Activated naive CD4-positive, alpha-beta T cell treated with anti-CD3 and anti-CD28 coated beads for 36 hours (primary cell): ENCODE measurements around the gene HOXA4. TPM values are rescaled to one million over a fixed set of nuclear protein-coding genes. Genes with fewer than 3 reads are reported as not detected.

Experiments used
- CTCF ChIA-PET: fragments of 350-600 bp; sonication (Branson Sonifier 250); formaldehyde crosslinking; loops from one replicate; lab custom pipeline; 2021; ENCODE audit warnings: antibody characterized with exemption; lab: Charles Lee
- DNase-seq: peaks from one replicate; pipeline ENCODE4 v3.0.0-alpha.2; 2020
- H3K27ac Mint-ChIP-seq: one replicate; pipeline ENCODE4 v1.8.0; 2021; ENCODE audit warnings: mild to moderate bottlenecking, mixed read lengths
- H3K27me3 Mint-ChIP-seq: one replicate; pipeline ENCODE4 v1.8.0; 2021; ENCODE audit warnings: low read depth, mixed read lengths
- H3K36me3 Mint-ChIP-seq: one replicate; pipeline ENCODE4 v1.8.0; 2021; ENCODE audit warnings: low read depth, mixed read lengths
- H3K4me1 Mint-ChIP-seq: one replicate; pipeline ENCODE4 v1.8.0; 2021; ENCODE audit warnings: low read depth, mixed read lengths
- H3K4me3 Mint-ChIP-seq: one replicate; pipeline ENCODE4 v1.8.0; 2021; ENCODE audit warnings: mild to moderate bottlenecking, moderate library complexity, mixed read lengths
- H3K9me3 Mint-ChIP-seq: one replicate; pipeline ENCODE4 v1.8.0; 2021; ENCODE audit warnings: mixed read lengths
- intact Hi-C: fragments of 100-400 bp; cut with micrococcal nuclease; formaldehyde crosslinking; loops from one replicate; pipeline ENCODE4 v1.15.1; 2023
- total RNA-seq, 2 experiments: library from RNA; stranded (reverse); gene quantifications; one replicate each; pipeline ENCODE4 v1.2.3, GENCODE V29; 2021

HOXA4 gene
- total RNA-seq, 2 experiments from 2014 or later, result 0.14 TPM; not detected in 1

- Mint-ChIP-seq H3K27ac (no peak overlapping the region), H3K4me3 (peak overlapping the region; percentile 42), H3K4me1 (peaks cover 22% of the 10 kb centered on the region), H3K36me3 (no peaks in the 10 kb centered on the region), H3K9me3 (no peaks in the 10 kb centered on the region), H3K27me3 (peaks cover 77% of the 10 kb centered on the region)
- CTCF ChIA-PET, result interaction anchor here (1.2 to 3.4 kb wide), 4 partner anchors 9 to 27 kb away, joined by 3 to 16 read pairs (median 6); partner anchors contain the start of gene HOXA7
- DNase-seq, result no peak
- intact Hi-C loops, result no loop called here
Measured at GRCh38 chr7:27148031-27148755, 17.6 kb upstream of the HOXA4 start.

GRCh38 chr7:27147199-27148030, 16.9 kb upstream of the HOXA4 start, which contains the start of gene HOXA6:
Gene HOXA6 (minus strand): TSS chr7:27147774. CDS start chr7:27147749, 25 bp downstream.
- DNase-seq, result no peak
- Mint-ChIP-seq H3K27me3 (peaks cover 75% of the 10 kb centered on the region), H3K9me3 (no peaks in the 10 kb centered on the region), H3K4me1 (peaks cover 22% of the 10 kb centered on the region), H3K36me3 (no peaks in the 10 kb centered on the region), H3K4me3 (peak within 1 kb of the TSS; percentile 42), H3K27ac (no peak within 1 kb of the TSS)
- CTCF ChIA-PET, result interaction anchor here (1.2 to 1.4 kb wide), 2 partner anchors 10 to 11 kb away, joined by 3 read pairs; partner anchors contain the start of gene HOXA7
- intact Hi-C loops, result no loop called here

GRCh38 chr7:27146491-27147198, 16.1 kb upstream of the HOXA4 start:
- Mint-ChIP-seq H3K36me3 (no peaks in the 10 kb centered on the region), H3K4me3 (no peak overlapping the region), H3K27me3 (peaks cover 72% of the 10 kb centered on the region), H3K4me1 (peaks cover 20% of the 10 kb centered on the region), H3K9me3 (no peaks in the 10 kb centered on the region), H3K27ac (no peak overlapping the region)
- CTCF ChIA-PET, result no interaction called here
- DNase-seq, result no peak
- intact Hi-C loops, result no loop called here

GRCh38 chr7:27145914-27146412, 15.4 kb upstream of the HOXA4 start:
- H3K27me3 Mint-ChIP-seq, result peaks cover 68% of the 10 kb centered on the region
- H3K36me3 Mint-ChIP-seq, result no peaks in the 10 kb centered on the region
- H3K27ac Mint-ChIP-seq, result no peak overlapping the region
- peaks cover 13% of the 10 kb centered on the region for H3K4me1 Mint-ChIP-seq
- DNase-seq, result no peak
- intact Hi-C loops, result no loop called here
- H3K4me3 Mint-ChIP-seq, result no peak overlapping the region
- CTCF ChIA-PET, result interaction anchor here (0.6 to 1.4 kb wide), 2 partner anchors 15 to 34 kb away, joined by 3 to 5 read pairs; no protein-coding TSS in a partner anchor
- no peaks in the 10 kb centered on the region for H3K9me3 Mint-ChIP-seq

- CTCF ChIA-PET, result interaction anchor here (0.6 to 1.4 kb wide), 5 partner anchors 16 to 828 kb away, joined by 3 to 5 read pairs (median 3); no protein-coding TSS in a partner anchor
- H3K9me3 Mint-ChIP-seq, result no peaks in the 10 kb centered on the region
- H3K27ac Mint-ChIP-seq, result no peak overlapping the region
- no peak for DNase-seq
- no peaks in the 10 kb centered on the region for H3K36me3 Mint-ChIP-seq
- H3K4me3 Mint-ChIP-seq, result no peak overlapping the region
- peaks cover 68% of the 10 kb centered on the region for H3K27me3 Mint-ChIP-seq
- intact Hi-C loops, result no loop called here
- peaks cover 10% of the 10 kb centered on the region for H3K4me1 Mint-ChIP-seq
Measured at GRCh38 chr7:27145165-27145913, 14.8 kb upstream of the HOXA4 start.

- H3K27ac Mint-ChIP-seq, result no peak overlapping the region
- no peaks in the 10 kb centered on the region for H3K9me3 Mint-ChIP-seq
- peaks cover 9% of the 10 kb centered on the region for H3K4me1 Mint-ChIP-seq
- CTCF ChIA-PET, result interaction anchor here (0.6 to 1.4 kb wide), 3 partner anchors 35 to 393 kb away, joined by 3 to 5 read pairs (median 3); no protein-coding TSS in a partner anchor
- intact Hi-C loops, result no loop called here
- H3K4me3 Mint-ChIP-seq, result no peak overlapping the region
- H3K27me3 Mint-ChIP-seq, result peaks cover 63% of the 10 kb centered on the region
- no peak for DNase-seq
- no peaks in the 10 kb centered on the region for H3K36me3 Mint-ChIP-seq
Measured at GRCh38 chr7:27144781-27145164, 14.2 kb upstream of the HOXA4 start.

GRCh38 chr7:27143950-27144780, 13.6 kb upstream of the HOXA4 start:
- CTCF ChIA-PET, result interaction anchor here (0.6 to 1.4 kb wide), 3 partner anchors 11 to 392 kb away, joined by 3 to 5 read pairs (median 3); no protein-coding TSS in a partner anchor
- no peaks in the 10 kb centered on the region for H3K9me3 Mint-ChIP-seq
- H3K36me3 Mint-ChIP-seq, result no peaks in the 10 kb centered on the region
- intact Hi-C loops, result no loop called here
- no peak overlapping the region for H3K4me3 Mint-ChIP-seq
- DNase-seq, result no peak
- H3K27me3 Mint-ChIP-seq, result peaks cover 58% of the 10 kb centered on the region
- H3K4me1 Mint-ChIP-seq, result peaks cover 9% of the 10 kb centered on the region
- no peak overlapping the region for H3K27ac Mint-ChIP-seq

- H3K9me3 Mint-ChIP-seq, result no peaks in the 10 kb centered on the region
- no peak within 1 kb of the TSS for H3K27ac Mint-ChIP-seq
- H3K4me3 Mint-ChIP-seq, result no peak within 1 kb of the TSS
- no peaks in the 10 kb centered on the region for H3K36me3 Mint-ChIP-seq
- peaks cover 3% of the 10 kb centered on the region for H3K4me1 Mint-ChIP-seq
- peaks cover 59% of the 10 kb centered on the region for H3K27me3 Mint-ChIP-seq
- CTCF ChIA-PET, result interaction anchor here (1.3 kb wide), 1 partner anchor 10 kb away, joined by 3 read pairs; no protein-coding TSS in a partner anchor
- no peak for DNase-seq
- intact Hi-C loops, result no loop called here
Measured at GRCh38 chr7:27143023-27143949, 12.7 kb upstream of the HOXA4 start, which contains the start of gene HOXA5. Gene HOXA5 (minus strand): TSS chr7:27143681. CDS start chr7:27143607, 74 bp downstream.

GRCh38 chr7:27142580-27143022, 12.0 kb upstream of the HOXA4 start:
- Mint-ChIP-seq H3K36me3 (no peaks in the 10 kb centered on the region), H3K9me3 (no peaks in the 10 kb centered on the region), H3K4me1 (no peaks in the 10 kb centered on the region), H3K27ac (no peak overlapping the region), H3K4me3 (no peak overlapping the region), H3K27me3 (peaks cover 62% of the 10 kb centered on the region)
- CTCF ChIA-PET, result no interaction called here
- intact Hi-C loops, result no loop called here
- DNase-seq, result no peak
